HCT116 (cell line): Measurements from ENCODE around the gene MAP2K1. TPM values are rescaled to one million over a fixed set of nuclear protein-coding genes. Genes with fewer than 3 reads are reported as not detected.
"Not testable (repeated sequence)": the region's sequence is repeated elsewhere in the genome, so short reads cannot be mapped to it uniquely, and the experiment has no call there.

Experiments used
- ATAC-seq: fragments of 200-7000 bp; cut with Tn5 transposase; 2 replicates; pipeline ENCODE4 v1.9.1; 2020; ENCODE audit warnings: mild to moderate bottlenecking, moderate library complexity
- BruUV-seq: library from RNA; stranded (reverse); fragments of 400-500 nt; replicated peaks from 2 replicates; lab custom pipeline; 2021; lab: Mats Ljungman, UMichigan
- CTCF ChIA-PET: fragments of 300-600 bp; sonication (Branson Sonifier 250); formaldehyde crosslinking; loops from one replicate; lab custom pipeline; 2021; ENCODE audit warnings: antibody characterized with exemption; lab: Charles Lee
- POLR2A ChIA-PET: fragments of 300-600, 350-600 bp; sonication (Branson Sonifier 250); formaldehyde crosslinking; loops from one replicate; lab custom pipeline; 2021; ENCODE audit warnings: antibody characterized with exemption; lab: Charles Lee
- RAD21 ChIA-PET, 2 experiments: fragments of 300-600 bp; sonication (Branson Sonifier 250); formaldehyde crosslinking; loops; one replicate each; lab custom pipeline; 2023; ENCODE audit warnings: low total read pairs in 2 of 2; ENCODE audit not compliant: uncharacterized antibody in 2 of 2, unreplicated experiment in 2 of 2, low non-redundant PET in 1 of 2; lab: Charles Lee
- DNase-seq: peaks from one replicate; pipeline ENCODE4 v3.0.0-alpha.2; 2010; ENCODE audit warnings: low read depth, low spot score
- H2AFZ ChIP-seq: fragments of 200-600 bp; shearing (Covaris generic), sonication (generic); 2 replicates; pipeline ENCODE4 v1.6.1; 2017; ENCODE audit warnings: low read depth, mixed run types, mixed read lengths, antibody characterized with exemption, low read length; ENCODE audit not compliant: poor library complexity, severe bottlenecking
- H3K27ac ChIP-seq: 2 replicates; pipeline ENCODE4 v1.5.1; 2012; ENCODE audit warnings: low read depth, low read length
- H3K27me3 ChIP-seq: fragments of 200-600 bp; sonication (generic); 2 replicates; pipeline ENCODE4 v1.6.1; 2016; ENCODE audit warnings: mixed run types, low read length, mixed read lengths; ENCODE audit not compliant: insufficient read depth
- H3K36me3 ChIP-seq, 2 experiments: fragments of 200-500 bp in 1 of 2; fragments of 200-600 bp in 1 of 2; sonication (Bioruptor generic) in 1 of 2; sonication (generic) in 1 of 2; 2 replicates each; pipeline versions ENCODE4 v1.5.1 to v1.6.1; 2014 to 2016; ENCODE audit warnings: low read length in 2 of 2, inconsistent platforms in 1 of 2, mixed read lengths in 1 of 2, mixed run types in 1 of 2; ENCODE audit not compliant: insufficient read depth in 2 of 2, control insufficient read depth in 1 of 2
- H3K4me1 ChIP-seq, 2 experiments: fragments of 200-600 bp in 1 of 2; sonication (generic) in 1 of 2; 2 replicates each; pipeline versions ENCODE4 v1.5.1 to v1.6.1; 2012 to 2017; ENCODE audit warnings: low read length in 2 of 2, inconsistent platforms in 1 of 2, mild to moderate bottlenecking in 1 of 2, mixed read lengths in 1 of 2, mixed run types in 1 of 2, moderate library complexity in 1 of 2; ENCODE audit not compliant: insufficient read depth in 2 of 2, control insufficient read depth in 1 of 2
- H3K4me2 ChIP-seq: fragments of 200-600 bp; sonication (generic); 2 replicates; pipeline ENCODE4 v1.6.1; 2017; ENCODE audit warnings: mixed run types, low read length, mixed read lengths
- H3K4me3 ChIP-seq, 2 experiments: fragments of 200-600 bp in 1 of 2; sonication (generic) in 1 of 2; replicated peaks in 1 of 2; 2 replicates each; pipeline ENCODE4 v1.5.1; 2011 to 2016; ENCODE audit warnings: low read length in 2 of 2, control low read depth in 1 of 2, low read depth in 1 of 2, mild to moderate bottlenecking in 1 of 2, mixed read lengths in 1 of 2, mixed run types in 1 of 2
- H3K79me2 ChIP-seq: fragments of 200-600 bp; sonication (generic); 2 replicates; pipeline ENCODE4 v1.6.1; 2017; ENCODE audit warnings: mild to moderate bottlenecking, mixed run types, low read length, moderate library complexity, mixed read lengths; ENCODE audit not compliant: insufficient read depth
- H3K9ac ChIP-seq: fragments of 200-600 bp; sonication (generic); 2 replicates; pipeline ENCODE4 v1.6.1; 2016; ENCODE audit warnings: low read length, mixed read lengths
- H3K9me2 ChIP-seq: fragments of 200-600 bp; sonication (generic), shearing (Covaris generic); 2 replicates; pipeline ENCODE4 v1.6.1; 2017; ENCODE audit warnings: mixed run types, mild to moderate bottlenecking, moderate library complexity; ENCODE audit not compliant: insufficient read depth
- H3K9me3 ChIP-seq, 2 experiments: fragments of 200-500 bp in 1 of 2; fragments of 200-600 bp in 1 of 2; sonication (Bioruptor generic) in 1 of 2; sonication (generic) in 1 of 2; 2 replicates each; pipeline ENCODE4 v1.6.1; 2014 to 2017; ENCODE audit warnings: low read length in 2 of 2, mixed read lengths in 2 of 2, inconsistent platforms in 1 of 2, low read depth in 1 of 2, mild to moderate bottlenecking in 1 of 2, mixed run types in 1 of 2, moderate library complexity in 1 of 2; ENCODE audit not compliant: control insufficient read depth in 1 of 2, insufficient read depth in 1 of 2
- H4K20me1 ChIP-seq: fragments of 200-600 bp; sonication (generic), shearing (Covaris generic); 2 replicates; pipeline ENCODE4 v1.6.1; 2017; ENCODE audit warnings: mixed run types, mild to moderate bottlenecking, moderate library complexity; ENCODE audit not compliant: insufficient read depth
- CEBPB ChIP-seq: IDR thresholded peaks from 2 replicates; pipeline ENCODE4 v1.6.1; 2012; ENCODE audit warnings: low read depth
- EGR1 ChIP-seq: IDR thresholded peaks from 2 replicates; pipeline ENCODE4 v1.6.1; 2012; ENCODE audit warnings: low read depth
- FOSL1 ChIP-seq: IDR thresholded peaks from 2 replicates; pipeline ENCODE4 v1.6.1; 2012; ENCODE audit warnings: low read depth
- MAX ChIP-seq: IDR thresholded peaks from 2 replicates; pipeline ENCODE4 v1.6.1; 2012
- POLR2A ChIP-seq: IDR thresholded peaks from 2 replicates; pipeline ENCODE4 v1.7.0; 2011; ENCODE audit warnings: borderline replicate concordance; ENCODE audit not compliant: insufficient read depth, insufficient read length; ENCODE audit errors: extremely low read depth
- ZBTB33 ChIP-seq: IDR thresholded peaks from 2 replicates; pipeline ENCODE4 v1.6.1; 2011; ENCODE audit warnings: mild to moderate bottlenecking, low read length, moderate library complexity; ENCODE audit not compliant: insufficient replicate concordance; ENCODE audit errors: extremely low read depth
- ZFX ChIP-seq: fragments of 450-650 bp; IDR thresholded peaks from 2 replicates; pipeline ENCODE4 v1.6.1; 2017
- intact Hi-C: fragments of 100-400 bp; cut with micrococcal nuclease; formaldehyde crosslinking; loops from 2 replicates; pipeline ENCODE4 v1.10.0; 2022
- total RNA-seq: library from RNA; stranded (reverse); gene quantifications from one replicate; pipeline ENCODE4 v1.2.1, GENCODE V29; 2021; ENCODE audit not compliant: unreplicated experiment

Gene MAP2K1
- total RNA-seq, 1 experiment from 2014 or later = 52.3 TPM

GRCh38 chr15:66390678-66391077, 4.0 kb downstream of the MAP2K1 start:
- H2AFZ ChIP-seq = no peak overlapping the region
- no peaks in the 10 kb centered on the region for H3K9me2 ChIP-seq
- no peaks in the 10 kb centered on the region for H3K9me3 ChIP-seq
- BruUV-seq = no TSS peak
- H3K79me2 ChIP-seq = peaks cover 85% of the 10 kb centered on the region
- H3K4me3 ChIP-seq = no peak overlapping the region
- no peak overlapping the region for H3K27ac ChIP-seq
- no peak overlapping the region for H3K4me2 ChIP-seq
- DNase-seq (no peak), ATAC-seq (no peak)
- peaks cover 5% of the 10 kb centered on the region; the same call in 1 of the 2 replicates for H4K20me1 ChIP-seq
- ChIA-PET POLR2A (no interaction called here), RAD21 (no interaction called here), CTCF (no interaction called here)
- intact Hi-C loops = no loop called here
- H3K9ac ChIP-seq = no peak overlapping the region
- TF ChIP-seq EGR1 (no peak), CEBPB (no peak), MAX (no peak), FOSL1 (no peak), ZFX (no peak), ZBTB33 (no peak), POLR2A (no peak)
- no peaks in the 10 kb centered on the region for H3K27me3 ChIP-seq
- H3K36me3 ChIP-seq = 0 out of 4 replicates have a peak, but pooled peaks cover 0 to 2% of the 10 kb centered on the region in 2 experiments
- peaks cover 4 to 27% of the 10 kb centered on the region in 2 experiments; a peak in 3 of 4 replicates for H3K4me1 ChIP-seq

GRCh38 chr15:66393037-66393436, 6.3 kb downstream of the MAP2K1 start:
- DNase-seq, H2AFZ ChIP-seq, RAD21 ChIA-PET, H3K36me3 ChIP-seq, H3K9me3 ChIP-seq, CTCF ChIA-PET, H3K27ac ChIP-seq, POLR2A ChIA-PET, H3K9me2 ChIP-seq, H3K4me2 ChIP-seq, ATAC-seq, H4K20me1 ChIP-seq, BruUV-seq, H3K9ac ChIP-seq, H3K27me3 ChIP-seq, H3K4me3 ChIP-seq, intact Hi-C loops: not testable (repeated sequence)
- H3K4me1 ChIP-seq = peaks cover 3 to 19% of the 10 kb centered on the region in 2 experiments; a peak in 3 of 4 replicates
- peaks cover 92% of the 10 kb centered on the region for H3K79me2 ChIP-seq
